Tibial nerve (tissue), 4 donors: ENCODE results near the gene TMEM235.

Experiments used
- EP300 ChIP-seq, 2 donors: sonication (generic); formaldehyde crosslinking; IDR thresholded peaks; one replicate each; pipeline ENCODE4 v1.6.1; 2017; ENCODE audit warnings: antibody characterized with exemption in 2 of 2, mild to moderate bottlenecking in 1 of 2
- TF ChIP-seq, protein P1 (sequence below), 5 experiments: fragments of 200-600 bp in 3 of 5; fragments of 450-650 bp in 2 of 5; sonication (generic) in 3 of 5; IDR thresholded peaks; one replicate each; pipeline ENCODE4 v1.5.1; 2016 to 2019; ENCODE audit warnings: antibody characterized with exemption in 5 of 5, mild to moderate bottlenecking in 3 of 5, moderate library complexity in 2 of 5

DNA sequence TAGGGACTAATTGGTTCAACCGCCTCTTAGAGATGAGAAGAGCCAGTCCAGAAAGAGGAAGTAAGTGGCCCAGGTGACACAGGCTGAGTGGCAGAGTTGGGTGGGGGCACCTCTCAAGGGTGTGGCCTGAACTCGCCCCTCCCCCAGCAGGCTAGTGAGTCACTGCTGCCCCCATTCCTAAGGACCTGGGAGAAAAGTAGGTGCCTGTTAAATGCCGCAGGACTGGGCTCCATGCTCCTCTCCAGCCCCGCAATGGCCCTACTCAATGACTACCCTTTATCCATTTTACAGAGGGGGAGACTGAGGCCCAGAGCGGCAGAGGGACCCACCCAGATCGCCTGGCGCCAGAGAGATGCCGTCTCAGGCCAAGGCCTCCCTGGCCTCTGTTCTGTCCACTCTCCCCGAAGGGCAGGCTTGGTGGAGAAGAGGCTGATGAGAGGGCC lies 8.1 kb downstream of the TMEM235 start:
- no peak for TF ChIP-seq EP300 (IDR thresholded peaks at IDR 0.05)
- TF ChIP-seq, protein P1, sequence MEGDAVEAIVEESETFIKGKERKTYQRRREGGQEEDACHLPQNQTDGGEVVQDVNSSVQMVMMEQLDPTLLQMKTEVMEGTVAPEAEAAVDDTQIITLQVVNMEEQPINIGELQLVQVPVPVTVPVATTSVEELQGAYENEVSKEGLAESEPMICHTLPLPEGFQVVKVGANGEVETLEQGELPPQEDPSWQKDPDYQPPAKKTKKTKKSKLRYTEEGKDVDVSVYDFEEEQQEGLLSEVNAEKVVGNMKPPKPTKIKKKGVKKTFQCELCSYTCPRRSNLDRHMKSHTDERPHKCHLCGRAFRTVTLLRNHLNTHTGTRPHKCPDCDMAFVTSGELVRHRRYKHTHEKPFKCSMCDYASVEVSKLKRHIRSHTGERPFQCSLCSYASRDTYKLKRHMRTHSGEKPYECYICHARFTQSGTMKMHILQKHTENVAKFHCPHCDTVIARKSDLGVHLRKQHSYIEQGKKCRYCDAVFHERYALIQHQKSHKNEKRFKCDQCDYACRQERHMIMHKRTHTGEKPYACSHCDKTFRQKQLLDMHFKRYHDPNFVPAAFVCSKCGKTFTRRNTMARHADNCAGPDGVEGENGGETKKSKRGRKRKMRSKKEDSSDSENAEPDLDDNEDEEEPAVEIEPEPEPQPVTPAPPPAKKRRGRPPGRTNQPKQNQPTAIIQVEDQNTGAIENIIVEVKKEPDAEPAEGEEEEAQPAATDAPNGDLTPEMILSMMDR (IDR thresholded peaks at IDR 0.05) = no peak
